OCI-LY1 (cell line): ENCODE data around the gene MAS1.

Source experiments
- H2AFZ ChIP-seq: fragments of 200-600 bp; sonication (generic), shearing (Covaris generic); 2 replicates; pipeline ENCODE4 v1.6.0; 2014; ENCODE audit warnings: antibody characterized with exemption, mild to moderate bottlenecking, low read length
- H3F3A ChIP-seq: fragments of 200-600 bp; sonication (generic), shearing (Covaris generic); 2 replicates; pipeline ENCODE4 v1.6.0; 2014; ENCODE audit warnings: mild to moderate bottlenecking, antibody characterized with exemption, low read length, moderate library complexity; ENCODE audit not compliant: insufficient read depth
- H3K27ac ChIP-seq: fragments of 200-600 bp; sonication (generic); 2 replicates; pipeline ENCODE4 v1.5.1; 2014; ENCODE audit warnings: low read length, mixed run types, mild to moderate bottlenecking, low read depth; ENCODE audit not compliant: poor library complexity, severe bottlenecking
- H3K27me3 ChIP-seq: fragments of 200-600 bp; sonication (generic); 2 replicates; pipeline ENCODE4 v1.6.0; 2014; ENCODE audit warnings: antibody characterized with exemption, mild to moderate bottlenecking, low read length, moderate library complexity; ENCODE audit not compliant: insufficient read depth
- H3K36me3 ChIP-seq: fragments of 200-600 bp; sonication (generic); 2 replicates; pipeline ENCODE4 v1.6.1; 2014; ENCODE audit warnings: mild to moderate bottlenecking, antibody characterized with exemption, low read length, moderate library complexity, mixed read lengths; ENCODE audit not compliant: insufficient read depth
- H3K4me1 ChIP-seq: fragments of 200-600 bp; sonication (generic); 2 replicates; pipeline ENCODE4 v1.5.1; 2014; ENCODE audit warnings: mild to moderate bottlenecking, low read length, moderate library complexity; ENCODE audit not compliant: insufficient read depth, severe bottlenecking
- H3K4me2 ChIP-seq: fragments of 200-600 bp; sonication (generic), shearing (Covaris generic); 2 replicates; pipeline ENCODE4 v1.6.1; 2014; ENCODE audit warnings: low read length
- H3K4me3 ChIP-seq: fragments of 200-600 bp; sonication (generic); 2 replicates; pipeline ENCODE4 v1.5.1; 2014; ENCODE audit warnings: low read length, low read depth, mild to moderate bottlenecking, mixed read lengths; ENCODE audit not compliant: poor library complexity, severe bottlenecking
- H3K79me2 ChIP-seq: fragments of 200-600 bp; shearing (Covaris generic); 2 replicates; pipeline ENCODE4 v1.6.1; 2016; ENCODE audit warnings: mixed run types, low read length, mixed read lengths; ENCODE audit not compliant: insufficient read depth
- H3K9ac ChIP-seq: fragments of 200-600 bp; sonication (generic), shearing (Covaris generic); 2 replicates; pipeline ENCODE4 v1.6.1; 2014; ENCODE audit warnings: mild to moderate bottlenecking, low read length, mixed read lengths
- H3K9me2 ChIP-seq: fragments of 200-600 bp; sonication (generic), shearing (Covaris generic); 2 replicates; pipeline ENCODE4 v1.6.1; 2014; ENCODE audit warnings: low read depth, mild to moderate bottlenecking, low read length, mixed read lengths
- H3K9me3 ChIP-seq: fragments of 200-600 bp; shearing (Covaris generic); 2 replicates; pipeline ENCODE4 v1.6.1; 2014; ENCODE audit warnings: low read length, mixed read lengths
- H4K20me1 ChIP-seq: fragments of 200-600 bp; sonication (generic), shearing (Covaris generic); 2 replicates; pipeline ENCODE4 v1.6.0; 2016; ENCODE audit warnings: mild to moderate bottlenecking, low read length; ENCODE audit not compliant: insufficient read depth
- EZH2 ChIP-seq: fragments of 200-600 bp; sonication (generic), shearing (Covaris generic); IDR thresholded peaks from 2 replicates; pipeline ENCODE4 v1.8.0; 2017; ENCODE audit warnings: borderline replicate concordance, mixed run types, mild to moderate bottlenecking, antibody characterized with exemption, low read length, moderate library complexity, mixed read lengths
- TF ChIP-seq, protein P1 (sequence below): fragments of 200-600 bp; sonication (generic), shearing (Covaris generic); IDR thresholded peaks from 2 replicates; pipeline ENCODE4 v1.5.1; 2017; ENCODE audit warnings: mild to moderate bottlenecking, antibody characterized with exemption, low read length, moderate library complexity, mixed read lengths

MAS1 gene

DNA sequence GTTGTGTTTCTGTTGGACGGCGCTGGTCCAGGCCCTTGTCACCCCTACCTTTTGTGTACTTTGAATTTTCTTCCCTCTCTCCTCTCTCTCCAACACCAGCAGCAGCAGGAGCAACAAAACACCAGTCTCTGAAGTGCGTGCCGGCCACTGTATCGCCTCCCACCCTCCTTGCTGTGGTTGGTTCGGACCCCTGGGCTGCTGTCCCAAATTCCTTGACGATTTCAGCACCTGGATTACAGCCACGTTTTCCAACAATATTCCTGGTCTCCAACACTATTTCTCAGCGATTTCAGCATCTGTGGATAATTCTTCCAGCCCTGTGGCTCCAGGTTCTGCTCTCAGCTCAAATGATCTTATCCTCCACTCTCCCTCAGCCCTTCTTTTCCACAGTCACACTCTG is 11.8 kb downstream of the MAS1 start:
- Histone ChIP-seq H4K20me1 (no peaks in the 10 kb centered on the region), H3K36me3 (no peaks in the 10 kb centered on the region), H3K4me2 (no peak overlapping the region), H2AFZ (no peak overlapping the region), H3F3A (no peaks in the 10 kb centered on the region), H3K27me3 (no peaks in the 10 kb centered on the region), H3K9me2 (no peaks in the 10 kb centered on the region), H3K9me3 (no peaks in the 10 kb centered on the region), H3K4me3 (no peak overlapping the region), H3K4me1 (no peaks in the 10 kb centered on the region), H3K9ac (no peak overlapping the region), H3K79me2 (no peaks in the 10 kb centered on the region), H3K27ac (no peak overlapping the region)
- TF ChIP-seq EZH2, result no peak
- TF ChIP-seq, protein P1, sequence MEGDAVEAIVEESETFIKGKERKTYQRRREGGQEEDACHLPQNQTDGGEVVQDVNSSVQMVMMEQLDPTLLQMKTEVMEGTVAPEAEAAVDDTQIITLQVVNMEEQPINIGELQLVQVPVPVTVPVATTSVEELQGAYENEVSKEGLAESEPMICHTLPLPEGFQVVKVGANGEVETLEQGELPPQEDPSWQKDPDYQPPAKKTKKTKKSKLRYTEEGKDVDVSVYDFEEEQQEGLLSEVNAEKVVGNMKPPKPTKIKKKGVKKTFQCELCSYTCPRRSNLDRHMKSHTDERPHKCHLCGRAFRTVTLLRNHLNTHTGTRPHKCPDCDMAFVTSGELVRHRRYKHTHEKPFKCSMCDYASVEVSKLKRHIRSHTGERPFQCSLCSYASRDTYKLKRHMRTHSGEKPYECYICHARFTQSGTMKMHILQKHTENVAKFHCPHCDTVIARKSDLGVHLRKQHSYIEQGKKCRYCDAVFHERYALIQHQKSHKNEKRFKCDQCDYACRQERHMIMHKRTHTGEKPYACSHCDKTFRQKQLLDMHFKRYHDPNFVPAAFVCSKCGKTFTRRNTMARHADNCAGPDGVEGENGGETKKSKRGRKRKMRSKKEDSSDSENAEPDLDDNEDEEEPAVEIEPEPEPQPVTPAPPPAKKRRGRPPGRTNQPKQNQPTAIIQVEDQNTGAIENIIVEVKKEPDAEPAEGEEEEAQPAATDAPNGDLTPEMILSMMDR, result no peak

DNA sequence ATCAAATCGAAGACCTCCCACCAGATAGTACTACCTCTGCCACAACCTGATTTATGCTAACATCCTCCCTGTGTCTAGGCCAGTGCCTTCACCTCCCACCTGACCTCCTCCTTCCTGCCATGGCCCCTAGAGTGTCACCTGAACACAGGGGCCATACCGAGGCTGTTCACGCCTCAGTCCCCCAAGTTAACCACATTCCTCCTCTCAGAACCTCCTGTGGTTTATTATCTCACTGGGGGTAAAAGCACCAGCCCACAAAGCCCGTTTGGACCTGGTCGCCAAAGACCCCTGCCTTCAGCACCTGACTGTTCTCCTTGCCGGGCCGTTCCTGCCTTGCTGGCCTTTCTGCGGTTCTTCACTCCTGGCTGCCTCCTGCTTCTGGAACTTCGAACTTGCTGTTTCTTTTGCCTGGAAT is 13.7 kb downstream of the MAS1 start:
- H3K4me3 ChIP-seq, result no peak overlapping the region
- no peak overlapping the region for H2AFZ ChIP-seq
- H3F3A ChIP-seq, result no peaks in the 10 kb centered on the region
- H4K20me1 ChIP-seq, result no peaks in the 10 kb centered on the region
- H3K36me3 ChIP-seq, result no peaks in the 10 kb centered on the region
- no peak overlapping the region for H3K4me2 ChIP-seq
- H3K27me3 ChIP-seq, result no peaks in the 10 kb centered on the region
- no peaks in the 10 kb centered on the region for H3K79me2 ChIP-seq
- H3K4me1 ChIP-seq, result no peaks in the 10 kb centered on the region
- no peak overlapping the region for H3K27ac ChIP-seq
- TF ChIP-seq, protein P1, result no peak
- no peak for TF ChIP-seq EZH2
- no peak overlapping the region for H3K9ac ChIP-seq
- no peaks in the 10 kb centered on the region for H3K9me2 ChIP-seq
- no peaks in the 10 kb centered on the region for H3K9me3 ChIP-seq

DNA sequence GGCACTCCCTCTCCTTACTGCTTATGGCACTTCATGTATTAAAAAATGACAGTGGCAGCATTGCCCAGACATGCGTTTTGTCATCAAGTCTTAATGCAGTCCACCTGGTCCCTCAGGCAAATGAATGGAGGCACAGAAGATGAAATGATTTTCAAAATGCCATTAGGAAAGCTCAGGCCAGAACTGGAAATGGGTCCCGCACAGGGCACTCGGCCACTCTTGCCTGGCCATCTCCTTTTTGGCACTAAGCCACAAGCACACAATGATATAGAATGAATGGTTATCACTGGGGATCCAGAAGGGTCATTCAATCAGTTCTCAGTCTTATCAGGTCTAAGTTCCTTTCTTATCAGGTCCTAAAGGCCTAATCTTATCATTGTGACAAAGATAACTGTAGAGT is 15.6 kb downstream of the MAS1 start:
- H3K27ac ChIP-seq, result no peak overlapping the region

More for the DNA sequence above, 15.6 kb downstream of the MAS1 start:
- H3K4me3 ChIP-seq, result no peak overlapping the region
- H2AFZ ChIP-seq, result no peak overlapping the region
- no peaks in the 10 kb centered on the region for H3K36me3 ChIP-seq
- no peaks in the 10 kb centered on the region for H3F3A ChIP-seq
- no peaks in the 10 kb centered on the region for H3K9me2 ChIP-seq
- H3K9ac ChIP-seq, result no peak overlapping the region
- no peaks in the 10 kb centered on the region for H3K9me3 ChIP-seq
- H3K27me3 ChIP-seq, result no peaks in the 10 kb centered on the region
- no peaks in the 10 kb centered on the region for H4K20me1 ChIP-seq
- H3K79me2 ChIP-seq, result no peaks in the 10 kb centered on the region
- no peak overlapping the region for H3K4me2 ChIP-seq
- TF ChIP-seq, protein P1, result no peak
- TF ChIP-seq EZH2, result no peak
- no peaks in the 10 kb centered on the region for H3K4me1 ChIP-seq
